Stimulated activated CD8-positive, alpha-beta memory T cell treated with anti-CD3 and anti-CD28 coated beads, Interleukin-15, amount 100 ng/mL, for 24 hours (primary cell): ENCODE results near the gene XPO5.
"Not testable (repeated sequence)": the region's sequence is repeated elsewhere in the genome, so short reads cannot be mapped to it uniquely, and the experiment has no call there.

Source experiments
- DNase-seq: peaks from one replicate; pipeline ENCODE4 v3.0.0-alpha.2; 2020; ENCODE audit warnings: low read depth

The XPO5 gene

DNA sequence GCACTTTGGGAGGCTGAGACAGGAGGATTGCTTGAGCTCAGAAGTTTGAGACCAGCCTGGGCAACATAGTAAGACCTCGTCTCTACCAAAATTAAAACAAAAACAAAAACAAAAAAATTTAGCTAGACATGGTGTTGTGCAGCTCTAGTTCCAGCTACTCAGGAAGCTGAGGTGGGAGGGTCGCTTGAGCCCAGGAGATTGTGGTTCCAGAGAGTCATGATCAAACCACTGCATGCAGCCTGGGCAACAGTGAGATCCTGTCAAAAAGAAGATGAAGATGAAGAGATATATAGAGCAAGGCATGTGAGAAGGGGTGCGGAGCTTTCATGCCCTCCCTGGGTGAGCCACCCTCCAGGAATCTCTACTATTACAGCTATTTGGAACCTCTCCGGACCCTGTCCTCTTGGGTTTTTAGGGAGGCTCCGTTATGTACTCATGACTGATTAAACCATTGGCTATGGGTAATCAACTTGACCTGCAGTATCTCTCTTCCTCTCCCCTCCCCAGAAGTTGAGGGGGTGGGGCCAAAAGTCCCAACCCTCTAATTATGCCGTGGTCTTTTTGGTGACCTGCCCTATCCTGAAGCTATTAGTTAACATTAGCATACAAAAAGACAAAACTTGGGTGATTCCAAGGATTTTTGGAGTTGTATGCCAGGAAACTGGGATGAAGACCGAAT lies 9.2 kb upstream of the XPO5 start:
- no peak for DNase-seq

DNA sequence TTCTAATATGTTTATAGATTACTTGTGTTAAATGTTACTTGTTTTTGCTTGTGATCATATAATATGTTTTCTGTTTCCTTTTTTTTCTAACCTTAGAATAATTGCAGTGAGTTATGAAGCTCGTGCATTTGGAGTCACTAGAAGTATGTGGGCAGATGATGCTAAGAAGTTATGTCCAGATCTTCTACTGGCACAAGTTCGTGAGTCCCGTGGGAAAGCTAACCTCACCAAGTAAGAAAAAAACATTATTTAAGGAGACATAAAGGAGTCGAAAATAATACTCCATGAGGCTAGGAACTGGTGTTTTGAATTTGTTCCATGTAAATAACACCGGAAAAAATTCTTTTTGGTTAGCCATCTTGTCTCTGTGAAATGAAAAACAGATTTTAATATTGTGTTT lies 7.1 kb upstream of the XPO5 start:
- no peak for DNase-seq

DNA sequence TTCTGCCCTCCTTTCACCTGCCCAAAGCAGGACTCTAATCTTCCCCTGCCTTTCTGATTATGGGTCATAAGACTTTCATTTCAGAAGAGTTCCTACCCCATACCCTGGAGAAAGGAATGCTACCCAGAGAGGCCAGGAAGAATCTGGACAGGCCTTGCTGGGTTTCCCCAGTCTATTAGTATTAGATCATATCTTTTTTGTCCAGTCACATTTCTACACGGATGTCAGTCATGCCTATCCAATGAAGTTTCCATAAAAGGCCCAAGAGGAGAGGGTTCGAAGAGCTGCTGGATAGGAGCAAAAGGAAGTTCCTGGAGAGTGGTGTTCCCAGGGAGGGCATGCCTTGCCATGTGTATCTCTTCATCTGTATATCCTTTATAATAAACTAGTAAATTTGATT lies 3.3 kb upstream of the XPO5 start:
- DNase-seq = no peak

DNA sequence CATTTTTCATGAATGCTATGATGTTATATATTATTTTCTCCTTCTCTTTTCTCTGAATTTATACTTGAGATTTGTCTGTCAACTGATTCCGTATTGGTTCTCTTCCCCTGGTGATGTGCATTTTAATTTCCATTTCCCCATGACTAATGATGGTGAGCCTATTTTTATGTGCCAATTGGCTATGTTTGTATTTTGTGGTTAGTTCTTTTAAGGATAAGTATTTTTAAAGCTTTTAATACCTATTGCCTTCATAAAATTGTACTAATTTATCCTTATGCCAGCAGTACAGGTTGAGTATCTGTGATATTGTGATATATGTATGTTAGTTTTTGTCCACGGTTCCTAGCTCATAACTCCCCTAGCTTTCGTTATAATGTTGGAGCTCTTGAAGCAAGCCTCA lies 2.9 kb upstream of the XPO5 start:
- DNase-seq = no peak

DNA sequence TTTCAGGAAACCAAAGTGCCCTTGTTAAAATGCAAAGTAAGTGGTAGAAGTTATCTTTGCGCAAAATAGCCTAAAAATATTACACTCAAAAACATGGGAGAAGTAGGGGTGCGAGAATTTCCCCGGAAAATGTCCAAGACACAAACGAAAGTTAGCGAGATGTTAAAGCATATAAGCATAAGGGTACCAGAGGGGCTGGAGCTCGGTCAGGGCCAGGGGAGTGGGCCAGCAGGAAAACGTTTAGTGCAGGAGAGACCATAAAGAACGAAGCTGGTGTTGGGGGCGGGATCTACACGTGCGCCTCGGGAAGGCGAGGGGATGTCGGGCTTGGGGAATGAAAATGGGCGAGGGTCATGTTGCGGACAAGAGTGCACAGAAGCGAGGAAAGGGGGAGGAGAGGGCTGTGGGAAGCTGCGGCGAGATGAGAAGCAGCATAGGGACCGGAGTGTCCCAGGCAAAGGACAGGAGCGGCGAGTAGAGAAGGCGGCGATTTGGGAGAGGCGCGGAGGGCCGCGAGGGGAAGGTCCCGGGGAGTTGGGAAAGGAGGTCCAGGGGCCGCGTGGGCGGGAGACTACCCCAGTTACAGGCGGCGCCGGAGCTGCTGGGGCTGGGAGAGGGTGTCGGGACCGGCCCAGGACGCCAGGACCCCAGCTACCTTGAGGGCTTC lies 600 bp downstream of the XPO5 start:
- DNase-seq = peak; percentile 17

DNA sequence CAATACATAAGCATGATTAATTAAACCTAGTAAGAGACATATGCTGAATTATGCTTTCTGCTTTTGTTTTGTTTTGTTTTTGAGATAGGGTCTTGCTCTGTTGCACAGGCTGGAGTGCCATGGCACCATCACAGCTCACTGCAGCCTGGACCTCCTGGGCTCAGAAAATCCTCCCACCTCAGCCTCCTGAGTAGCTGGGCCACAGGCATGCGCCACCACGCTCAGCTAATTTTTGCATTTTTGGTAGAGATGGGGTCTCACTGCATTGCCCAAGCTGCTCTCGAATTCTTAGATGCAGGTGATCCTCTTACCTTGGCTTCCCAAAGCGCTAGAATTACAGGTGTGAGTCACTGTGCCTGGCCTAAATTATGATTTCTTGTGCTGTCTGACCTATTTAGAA lies 3.8 kb downstream of the XPO5 start:
- no peak for DNase-seq

DNA sequence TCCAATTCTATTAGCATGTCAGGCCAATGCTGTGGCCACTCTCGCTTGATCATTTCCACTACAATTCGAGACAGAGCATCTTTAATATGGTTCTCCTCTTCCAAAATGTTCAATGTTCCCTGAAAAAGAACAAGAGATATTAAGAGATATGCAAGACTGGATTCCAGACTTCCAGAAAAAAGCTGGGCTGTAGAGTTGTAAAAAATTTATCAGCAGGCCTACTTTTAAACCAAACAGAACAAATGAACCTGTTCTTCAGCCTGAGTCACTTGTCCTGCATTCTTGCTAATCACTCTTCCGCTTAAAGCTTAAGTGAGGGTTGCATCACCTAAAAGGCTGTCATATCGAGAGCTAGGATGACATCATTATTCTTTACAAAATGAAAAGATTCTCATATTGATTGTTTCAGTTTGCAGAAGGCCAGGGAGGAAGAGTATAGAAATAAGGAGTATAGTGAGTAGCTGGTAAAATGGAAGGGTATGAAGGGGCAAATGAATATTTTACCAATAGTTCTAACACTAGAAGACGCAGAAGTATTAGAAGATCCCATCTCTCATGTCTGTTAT lies 4.9 kb downstream of the XPO5 start:
- no peak for DNase-seq

DNA sequence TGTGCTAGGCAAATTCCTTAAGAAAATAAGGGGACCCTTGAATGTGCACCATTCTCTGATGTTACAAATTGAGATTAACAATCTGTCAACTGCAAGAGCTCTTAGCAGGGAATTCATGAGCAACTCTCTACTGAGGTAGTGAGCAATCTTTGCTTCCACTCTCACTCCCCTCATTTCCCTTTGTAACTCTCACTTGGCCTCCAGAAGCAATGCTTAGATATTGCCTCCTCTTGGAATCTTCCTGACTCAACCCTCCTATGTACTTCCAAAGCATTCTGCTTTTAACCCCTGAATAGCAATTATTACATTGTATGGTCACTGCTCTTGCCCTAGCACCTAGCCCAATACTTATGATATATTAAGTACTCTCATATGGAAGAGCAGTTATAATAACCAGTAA lies 16.5 kb downstream of the XPO5 start:
- DNase-seq = no peak

DNA sequence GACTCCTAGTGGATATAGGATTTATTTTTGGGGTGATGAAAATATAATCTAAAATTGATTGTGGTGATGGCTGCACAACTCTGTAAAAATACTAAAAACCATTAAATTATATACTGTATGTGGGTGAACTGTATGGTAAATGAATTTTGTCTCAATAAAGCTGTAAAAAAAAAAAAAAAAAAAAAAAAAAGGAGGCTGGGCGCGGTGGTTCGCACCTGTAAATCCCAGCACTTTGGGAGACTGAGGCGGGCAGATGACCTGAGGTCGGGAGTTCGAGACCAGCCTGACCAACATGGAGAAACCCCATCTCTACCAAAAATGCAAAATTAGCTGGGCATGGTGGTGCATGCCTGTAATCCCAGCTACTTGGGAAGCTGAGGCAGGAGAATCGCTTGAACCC lies 18.2 kb downstream of the XPO5 start:
- not testable (repeated sequence) for DNase-seq

DNA sequence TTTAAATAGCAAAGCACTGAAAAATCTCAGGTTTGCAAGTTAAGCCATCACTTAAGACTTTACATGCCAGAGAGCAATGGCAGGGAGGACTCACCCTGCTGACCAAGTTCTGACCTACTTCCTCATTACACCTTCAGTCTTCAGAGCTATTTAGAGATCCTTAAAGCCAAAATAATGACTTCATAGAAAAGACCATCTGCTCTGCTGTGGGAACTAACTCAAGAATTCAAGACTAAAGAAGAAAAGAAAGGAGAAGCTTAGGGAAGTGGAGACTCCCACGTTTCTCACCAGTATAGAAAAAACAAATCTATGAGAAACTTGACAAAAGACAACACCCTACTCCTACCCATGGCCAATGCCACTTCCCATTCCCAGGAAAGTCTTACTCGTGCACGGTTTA lies 28.6 kb downstream of the XPO5 start:
- DNase-seq = no peak

DNA sequence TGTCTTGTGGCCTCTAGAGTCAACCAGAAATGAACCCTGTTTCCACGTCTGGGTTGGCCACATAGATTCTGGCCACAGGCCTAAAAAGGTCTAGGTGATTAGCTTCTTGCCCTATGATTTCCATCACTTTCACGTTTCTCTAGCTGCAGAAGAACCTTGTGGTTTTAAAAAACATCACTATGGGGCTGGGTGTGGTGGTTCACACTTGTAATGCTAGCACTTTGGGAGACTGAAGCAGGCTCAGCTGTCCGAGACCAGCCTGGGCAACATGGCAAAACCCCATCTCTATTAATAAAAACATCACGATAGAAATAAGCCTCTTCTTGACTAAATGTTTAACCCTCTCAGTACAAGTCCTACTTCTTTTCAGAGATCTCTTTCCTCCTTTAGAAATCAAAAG lies 31.4 kb downstream of the XPO5 start:
- no peak for DNase-seq

DNA sequence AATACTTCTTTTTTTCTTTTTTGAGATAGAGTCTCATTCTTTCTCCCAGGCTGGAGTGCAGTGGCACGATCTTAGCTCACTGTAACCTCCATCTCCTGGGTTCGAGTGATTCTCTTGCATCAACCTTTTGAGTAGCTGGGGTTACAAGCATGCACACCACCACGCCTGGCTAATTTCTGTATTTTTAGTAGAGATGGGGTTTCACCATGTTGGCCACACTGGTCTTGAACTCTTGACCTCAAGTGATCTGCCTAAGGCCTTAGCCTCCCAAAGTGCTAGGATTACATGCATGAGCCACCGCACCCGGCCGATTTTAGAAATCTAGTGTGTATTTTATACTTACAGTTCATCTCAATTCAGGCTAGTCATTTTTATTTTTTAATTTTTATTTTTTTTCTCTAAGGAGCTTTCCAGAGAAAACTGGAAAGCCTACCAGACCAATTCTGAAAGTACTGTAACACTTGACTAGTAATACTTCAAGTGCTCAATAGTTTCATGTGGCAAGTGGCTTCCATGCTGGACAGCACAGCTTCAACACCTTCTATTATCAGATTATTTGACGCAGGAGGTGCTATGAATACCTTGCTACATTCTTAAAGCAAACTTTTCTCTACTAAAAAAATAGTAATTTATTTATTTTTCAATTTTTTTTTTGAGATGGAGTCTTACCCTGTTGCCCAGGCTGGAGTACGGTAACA lies 33.9 kb downstream of the XPO5 start:
- DNase-seq = no peak

DNA sequence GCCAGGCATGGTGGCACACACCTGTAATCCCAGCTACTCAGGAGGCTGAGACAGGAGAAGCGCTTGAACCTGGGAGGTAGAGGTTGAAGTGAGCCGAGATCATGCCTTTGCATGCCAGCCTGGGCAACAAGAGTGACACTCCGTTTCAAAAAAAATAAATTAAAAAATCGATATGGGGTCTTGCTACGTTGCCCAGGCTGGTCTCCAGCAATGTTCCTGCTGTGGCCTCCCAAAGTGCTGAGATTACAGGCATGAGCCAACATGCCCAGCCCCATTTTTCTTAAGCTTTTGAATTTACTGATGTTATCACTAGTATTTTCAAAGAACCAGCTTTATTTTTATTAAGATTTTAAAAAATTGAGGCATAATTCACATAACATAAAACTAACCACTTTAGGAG lies 35.3 kb downstream of the XPO5 start:
- no peak for DNase-seq

DNA sequence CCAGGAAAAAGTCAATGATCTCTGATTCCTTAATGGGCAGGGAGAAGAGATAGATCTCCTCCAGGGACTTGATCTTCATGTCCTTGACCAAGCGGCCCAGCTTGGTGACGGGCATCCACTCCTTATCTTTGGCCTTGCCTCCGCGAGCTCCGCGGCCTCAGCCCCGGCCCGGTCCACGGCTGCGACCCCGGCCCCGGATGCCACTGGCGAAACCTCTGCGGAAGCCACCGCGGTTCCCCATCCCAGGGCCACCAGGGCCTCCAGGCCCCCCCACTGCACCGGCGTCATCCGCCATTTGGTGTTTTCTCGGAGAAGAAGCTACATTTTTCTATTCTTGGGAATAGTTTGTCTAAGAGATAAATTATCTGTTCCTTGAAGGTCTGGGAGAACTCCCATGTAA lies 36.4 kb downstream of the XPO5 start:
- not testable (repeated sequence) for DNase-seq

DNA sequence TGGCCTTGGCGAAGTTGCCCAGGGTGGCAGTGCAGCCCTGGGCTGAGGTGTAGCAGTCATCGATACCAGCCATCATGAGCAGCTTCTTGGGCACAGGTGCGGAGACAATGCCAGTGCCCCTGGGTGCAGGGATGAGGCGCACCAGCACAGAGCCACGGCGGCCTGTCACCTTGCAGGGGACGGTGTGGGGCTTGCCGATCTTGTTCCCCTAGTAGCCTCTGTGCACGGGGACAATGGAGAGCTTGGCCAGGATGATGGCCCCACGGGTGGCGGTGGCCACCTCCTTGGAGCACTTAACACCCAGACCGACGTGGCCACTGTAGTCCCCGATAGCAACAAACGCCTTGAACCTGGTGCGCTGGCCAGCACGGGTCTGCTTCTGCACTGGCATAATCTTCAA lies 36.9 kb downstream of the XPO5 start:
- DNase-seq = not testable (repeated sequence)

DNA sequence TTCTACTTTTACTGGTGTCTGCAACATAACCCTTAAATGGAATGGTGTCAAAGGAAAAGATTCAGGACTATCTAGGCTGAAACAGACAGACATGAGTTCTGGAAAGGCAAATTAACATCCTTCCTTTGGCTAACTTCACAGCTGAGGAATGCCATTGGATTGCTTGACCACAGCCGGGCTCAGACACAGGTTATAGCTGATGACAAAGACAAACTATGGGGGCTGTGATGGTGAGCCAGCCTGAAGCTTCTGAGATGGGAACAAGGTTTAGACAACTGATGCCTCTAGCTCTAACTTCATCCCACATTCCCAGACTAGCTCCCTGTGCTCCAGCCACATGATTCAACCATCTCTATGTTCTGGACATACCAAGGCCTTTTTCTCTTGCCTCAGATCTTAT lies 43.6 kb downstream of the XPO5 start:
- no peak for DNase-seq

DNA sequence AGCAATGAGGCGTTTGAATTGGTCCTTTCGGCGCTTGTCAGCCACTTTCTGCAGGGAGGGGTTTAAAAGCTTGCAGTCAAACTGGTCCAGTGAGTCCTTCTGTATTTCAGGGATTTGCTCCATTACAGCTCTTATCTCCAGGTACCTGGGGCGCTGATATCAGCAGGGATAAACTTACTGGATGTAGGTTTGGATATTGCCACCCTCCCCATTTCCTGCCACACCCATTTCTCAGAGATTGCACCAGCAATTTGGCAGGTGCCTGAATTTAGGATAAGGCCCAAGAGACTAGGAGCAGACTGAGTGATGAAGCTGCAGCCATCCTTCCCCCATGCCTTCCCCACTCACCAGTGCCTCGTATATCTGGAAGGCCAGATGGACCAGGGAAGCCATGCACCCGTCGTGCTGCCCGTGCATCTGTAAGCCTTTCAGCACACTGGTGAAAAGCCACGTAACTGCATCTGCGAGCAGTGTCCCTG lies 51.3 kb downstream of the XPO5 start:
- no peak for DNase-seq

DNA sequence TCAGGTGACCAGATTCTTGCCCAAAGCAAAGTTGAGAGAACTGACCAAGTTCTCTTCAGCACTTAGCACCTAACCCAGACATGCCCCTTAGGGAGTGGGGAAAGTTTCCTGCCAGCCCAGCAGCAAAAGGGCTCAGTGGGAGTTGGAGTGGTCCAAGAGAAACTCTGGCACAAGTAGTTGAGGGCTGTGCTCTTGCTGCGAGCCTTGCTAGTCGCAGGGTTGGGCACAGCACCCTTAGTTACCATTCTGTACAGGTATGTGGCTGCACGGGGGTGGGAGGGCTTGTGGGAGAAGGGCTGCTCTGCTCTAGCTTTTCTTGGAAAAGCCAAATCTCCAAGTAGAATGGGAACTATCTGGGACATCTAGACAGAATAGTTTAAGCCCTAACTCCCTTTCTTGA lies 52.6 kb downstream of the XPO5 start:
- no peak for DNase-seq

DNA sequence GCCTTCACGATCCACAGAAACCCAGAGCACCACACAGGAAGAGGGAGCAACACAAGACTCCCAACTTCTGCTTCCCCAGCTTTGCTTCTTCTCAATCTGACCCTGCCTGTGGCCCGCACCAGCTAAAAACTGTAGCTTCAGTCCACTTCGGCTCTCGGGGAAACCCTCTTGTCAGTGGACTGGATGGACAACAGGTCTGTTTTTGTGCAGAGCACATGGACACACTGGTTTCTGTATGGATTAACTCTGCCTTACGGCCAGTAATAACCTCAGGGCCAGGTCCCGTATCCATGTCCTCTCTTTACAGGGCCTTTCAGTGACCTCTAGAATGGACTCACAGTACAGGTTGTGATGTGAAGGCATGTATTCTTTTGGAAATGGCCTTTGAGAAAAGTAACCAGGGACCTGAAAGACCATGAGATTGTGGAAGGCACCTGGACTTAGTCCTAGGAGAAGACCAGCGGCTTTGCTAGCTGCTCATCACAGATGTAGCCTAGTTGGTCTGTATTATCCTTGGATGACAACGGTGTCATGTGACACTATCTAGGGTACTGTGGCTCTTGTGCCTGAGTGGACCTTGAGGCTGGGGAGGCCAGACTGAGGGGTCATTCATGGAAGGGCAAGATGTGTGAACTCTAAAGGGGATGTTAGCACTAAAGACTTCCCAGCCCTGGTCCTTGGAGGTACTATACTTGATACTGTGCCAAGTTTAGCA lies 53.1 kb downstream of the XPO5 start:
- DNase-seq = no peak

DNA sequence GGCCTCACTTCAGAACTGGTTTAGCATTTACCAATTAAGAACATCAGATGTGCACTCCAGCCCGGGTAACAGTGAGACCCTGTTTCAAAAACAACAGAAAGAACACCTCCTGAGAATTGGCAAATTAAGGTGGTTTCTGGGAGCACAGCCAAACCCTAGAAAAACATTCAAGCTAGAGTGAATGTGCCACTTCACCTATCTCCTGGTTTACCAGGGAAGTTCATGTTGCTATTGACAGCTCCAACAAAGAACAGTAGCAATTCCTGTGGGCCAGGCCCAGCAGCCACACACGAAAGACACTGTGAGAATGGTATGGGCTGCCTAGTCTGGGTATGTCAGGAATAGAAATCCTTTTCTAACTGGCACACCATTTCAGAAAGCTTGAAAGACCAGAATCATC lies 54.0 kb downstream of the XPO5 start:
- DNase-seq = no peak

DNA sequence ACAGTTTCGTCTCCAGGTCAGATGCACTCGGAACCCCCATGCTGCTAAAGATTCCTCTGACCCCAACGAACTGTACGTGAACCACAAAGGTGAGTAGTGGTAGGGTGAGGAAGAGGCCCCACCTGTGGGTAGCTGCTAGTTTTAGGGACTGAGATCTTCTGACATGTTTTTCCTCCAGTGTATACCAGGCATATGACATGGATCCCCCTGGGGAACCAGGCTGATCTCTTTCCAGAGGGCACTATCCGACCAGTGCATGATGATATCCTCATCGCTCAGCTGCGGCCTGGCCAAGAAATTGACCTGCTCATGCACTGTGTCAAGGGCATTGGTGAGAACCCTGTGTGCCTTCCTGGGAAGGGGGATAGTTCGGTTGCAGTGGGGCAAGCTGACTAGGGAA lies 55.7 kb downstream of the XPO5 start:
- no peak for DNase-seq
